SK-N-SH (cell line): ENCODE measurements around the gene GLRA3.

ENCODE experiments used
- GATA2 ChIP-seq: sonication (generic); formaldehyde crosslinking; IDR thresholded peaks from 2 replicates; pipeline ENCODE4 v1.5.0; 2020; ENCODE audit warnings: mild to moderate bottlenecking, missing genetic modification reagents
- MXI1 ChIP-seq: IDR thresholded peaks from 2 replicates; pipeline ENCODE4 v1.6.1; 2012; ENCODE audit warnings: mild to moderate bottlenecking, low read depth, low read length, improper control_type of control experiment
- NRF1 ChIP-seq: IDR thresholded peaks from 2 replicates; pipeline ENCODE4 v1.6.1; 2012; ENCODE audit warnings: low read depth, mild to moderate bottlenecking, low read length
- POLR2AphosphoS5 ChIP-seq: IDR thresholded peaks from 2 replicates; pipeline ENCODE4 v1.6.1; 2012; ENCODE audit warnings: low read depth, low read length
- TF ChIP-seq, protein P1 (sequence below): IDR thresholded peaks from 2 replicates; pipeline ENCODE4 v1.6.1; 2012; ENCODE audit warnings: mild to moderate bottlenecking, low read depth, low read length, moderate library complexity
- TF ChIP-seq, protein P2 (sequence below): fragments of 150-350 bp; IDR thresholded peaks from 2 replicates; pipeline ENCODE4 v1.6.1; 2017; ENCODE audit warnings: antibody characterized with exemption, low read length, low read depth, borderline replicate concordance
- TF ChIP-seq, protein P3 (sequence below): fragments of 200-600 bp; sonication (generic); IDR thresholded peaks from 2 replicates; pipeline ENCODE4 v1.6.1; 2017; ENCODE audit warnings: antibody characterized with exemption, mild to moderate bottlenecking, moderate library complexity
- TF ChIP-seq, protein P4 (sequence below): IDR thresholded peaks from 2 replicates; pipeline ENCODE4 v1.4.0; 2012; ENCODE audit warnings: low read depth

DNA sequence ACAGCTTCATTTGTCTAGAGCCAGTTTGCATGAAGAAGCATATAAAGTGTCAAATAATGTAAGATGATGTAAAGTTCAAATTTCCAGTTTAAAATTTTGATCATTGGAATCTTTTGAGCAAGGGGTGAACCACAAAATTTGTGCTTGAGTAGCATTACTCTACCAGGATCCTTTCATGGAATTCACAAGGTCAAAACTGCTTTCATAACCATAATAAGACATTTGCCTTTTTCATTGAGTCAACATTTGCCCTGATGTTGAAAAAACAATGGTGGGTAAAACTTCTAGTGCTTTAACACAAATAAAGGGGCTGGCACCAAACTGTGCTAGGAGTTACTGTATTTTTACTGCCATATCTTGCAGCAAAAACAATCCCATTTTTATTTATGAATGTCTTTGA lies 142.2 kb downstream of the GLRA3 start:
- TF ChIP-seq, protein P1, sequence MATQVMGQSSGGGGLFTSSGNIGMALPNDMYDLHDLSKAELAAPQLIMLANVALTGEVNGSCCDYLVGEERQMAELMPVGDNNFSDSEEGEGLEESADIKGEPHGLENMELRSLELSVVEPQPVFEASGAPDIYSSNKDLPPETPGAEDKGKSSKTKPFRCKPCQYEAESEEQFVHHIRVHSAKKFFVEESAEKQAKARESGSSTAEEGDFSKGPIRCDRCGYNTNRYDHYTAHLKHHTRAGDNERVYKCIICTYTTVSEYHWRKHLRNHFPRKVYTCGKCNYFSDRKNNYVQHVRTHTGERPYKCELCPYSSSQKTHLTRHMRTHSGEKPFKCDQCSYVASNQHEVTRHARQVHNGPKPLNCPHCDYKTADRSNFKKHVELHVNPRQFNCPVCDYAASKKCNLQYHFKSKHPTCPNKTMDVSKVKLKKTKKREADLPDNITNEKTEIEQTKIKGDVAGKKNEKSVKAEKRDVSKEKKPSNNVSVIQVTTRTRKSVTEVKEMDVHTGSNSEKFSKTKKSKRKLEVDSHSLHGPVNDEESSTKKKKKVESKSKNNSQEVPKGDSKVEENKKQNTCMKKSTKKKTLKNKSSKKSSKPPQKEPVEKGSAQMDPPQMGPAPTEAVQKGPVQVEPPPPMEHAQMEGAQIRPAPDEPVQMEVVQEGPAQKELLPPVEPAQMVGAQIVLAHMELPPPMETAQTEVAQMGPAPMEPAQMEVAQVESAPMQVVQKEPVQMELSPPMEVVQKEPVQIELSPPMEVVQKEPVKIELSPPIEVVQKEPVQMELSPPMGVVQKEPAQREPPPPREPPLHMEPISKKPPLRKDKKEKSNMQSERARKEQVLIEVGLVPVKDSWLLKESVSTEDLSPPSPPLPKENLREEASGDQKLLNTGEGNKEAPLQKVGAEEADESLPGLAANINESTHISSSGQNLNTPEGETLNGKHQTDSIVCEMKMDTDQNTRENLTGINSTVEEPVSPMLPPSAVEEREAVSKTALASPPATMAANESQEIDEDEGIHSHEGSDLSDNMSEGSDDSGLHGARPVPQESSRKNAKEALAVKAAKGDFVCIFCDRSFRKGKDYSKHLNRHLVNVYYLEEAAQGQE: no peak
- TF ChIP-seq, protein P2, sequence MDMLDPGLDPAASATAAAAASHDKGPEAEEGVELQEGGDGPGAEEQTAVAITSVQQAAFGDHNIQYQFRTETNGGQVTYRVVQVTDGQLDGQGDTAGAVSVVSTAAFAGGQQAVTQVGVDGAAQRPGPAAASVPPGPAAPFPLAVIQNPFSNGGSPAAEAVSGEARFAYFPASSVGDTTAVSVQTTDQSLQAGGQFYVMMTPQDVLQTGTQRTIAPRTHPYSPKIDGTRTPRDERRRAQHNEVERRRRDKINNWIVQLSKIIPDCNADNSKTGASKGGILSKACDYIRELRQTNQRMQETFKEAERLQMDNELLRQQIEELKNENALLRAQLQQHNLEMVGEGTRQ: no peak
- TF ChIP-seq POLR2AphosphoS5: no peak
- TF ChIP-seq, protein P3, sequence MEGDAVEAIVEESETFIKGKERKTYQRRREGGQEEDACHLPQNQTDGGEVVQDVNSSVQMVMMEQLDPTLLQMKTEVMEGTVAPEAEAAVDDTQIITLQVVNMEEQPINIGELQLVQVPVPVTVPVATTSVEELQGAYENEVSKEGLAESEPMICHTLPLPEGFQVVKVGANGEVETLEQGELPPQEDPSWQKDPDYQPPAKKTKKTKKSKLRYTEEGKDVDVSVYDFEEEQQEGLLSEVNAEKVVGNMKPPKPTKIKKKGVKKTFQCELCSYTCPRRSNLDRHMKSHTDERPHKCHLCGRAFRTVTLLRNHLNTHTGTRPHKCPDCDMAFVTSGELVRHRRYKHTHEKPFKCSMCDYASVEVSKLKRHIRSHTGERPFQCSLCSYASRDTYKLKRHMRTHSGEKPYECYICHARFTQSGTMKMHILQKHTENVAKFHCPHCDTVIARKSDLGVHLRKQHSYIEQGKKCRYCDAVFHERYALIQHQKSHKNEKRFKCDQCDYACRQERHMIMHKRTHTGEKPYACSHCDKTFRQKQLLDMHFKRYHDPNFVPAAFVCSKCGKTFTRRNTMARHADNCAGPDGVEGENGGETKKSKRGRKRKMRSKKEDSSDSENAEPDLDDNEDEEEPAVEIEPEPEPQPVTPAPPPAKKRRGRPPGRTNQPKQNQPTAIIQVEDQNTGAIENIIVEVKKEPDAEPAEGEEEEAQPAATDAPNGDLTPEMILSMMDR: no peak
- no peak for TF ChIP-seq MXI1
- no peak for TF ChIP-seq NRF1
- no peak for TF ChIP-seq GATA2 (CRISPR knock-in tag)
- TF ChIP-seq, protein P4, sequence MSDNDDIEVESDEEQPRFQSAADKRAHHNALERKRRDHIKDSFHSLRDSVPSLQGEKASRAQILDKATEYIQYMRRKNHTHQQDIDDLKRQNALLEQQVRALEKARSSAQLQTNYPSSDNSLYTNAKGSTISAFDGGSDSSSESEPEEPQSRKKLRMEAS: no peak
